Small intestine (tissue), 7 donors: ENCODE data around the gene PNO1. TPM values are rescaled to one million over a fixed set of nuclear protein-coding genes. Genes with fewer than 3 reads are reported as not detected.

Experiments used
- DNase-seq, 2 donors: peaks; one replicate each; pipeline versions ENCODE4 v3.0.0 to v3.0.0-alpha.2; 2013
- FAIRE-seq: peaks from 2 replicates; lab custom pipeline; 2012; peaks lifted over from hg19 to GRCh38; lab: Jason Lieb, UNC
- H3K27ac ChIP-seq, 3 donors: one replicate each; pipeline ENCODE4 v1.5.1; 2013; ENCODE audit warnings: low read length in 2 of 3, mild to moderate bottlenecking in 2 of 3, control low read depth in 1 of 3, inconsistent platforms in 1 of 3, low read depth in 1 of 3, moderate library complexity in 1 of 3
- H3K27me3 ChIP-seq, 3 donors: one replicate each; pipeline ENCODE4 v1.6.1; 2013; ENCODE audit warnings: low read length in 3 of 3, inconsistent platforms in 1 of 3; ENCODE audit not compliant: control insufficient read depth in 3 of 3, insufficient read depth in 3 of 3
- H3K36me3 ChIP-seq, 3 donors: one replicate each; pipeline ENCODE4 v1.6.1; 2013; ENCODE audit warnings: low read length in 3 of 3, inconsistent platforms in 1 of 3, low read depth in 1 of 3, mild to moderate bottlenecking in 1 of 3, moderate library complexity in 1 of 3; ENCODE audit not compliant: control insufficient read depth in 3 of 3, insufficient read depth in 2 of 3
- H3K4me1 ChIP-seq, 3 donors: one replicate each; pipeline ENCODE4 v1.6.1; 2013; ENCODE audit warnings: low read length in 2 of 3, inconsistent platforms in 1 of 3, low read depth in 1 of 3, mild to moderate bottlenecking in 1 of 3, moderate library complexity in 1 of 3; ENCODE audit not compliant: control insufficient read depth in 3 of 3, insufficient read depth in 2 of 3
- H3K4me3 ChIP-seq, 3 donors: one replicate each; pipeline ENCODE4 v1.5.1; 2013; ENCODE audit warnings: low read length in 3 of 3, control low read depth in 1 of 3, inconsistent platforms in 1 of 3, low read depth in 1 of 3, mild to moderate bottlenecking in 1 of 3, moderate library complexity in 1 of 3
- H3K9me3 ChIP-seq, 2 donors: one replicate each; pipeline ENCODE4 v1.6.1; 2013; ENCODE audit warnings: low read depth in 1 of 2, low read length in 1 of 2; ENCODE audit not compliant: control insufficient read depth in 2 of 2, insufficient read depth in 1 of 2
- WGBS, 3 donors: extraction: QIAGEN DNeasy Blood & Tissue Kit; methylation state at CpG; one replicate each; pipeline ENCODE4 v1.1.7; 2013; 5-methylcytosine and 5-hydroxymethylcytosine counted together
- polyA plus RNA-seq, 4 donors: library from polyadenylated mRNA; stranded (reverse) in 3 of 4; unstranded in 1 of 4; fragments of 200-250 nt in 3 of 4; fragments of 120-200 nt in 1 of 4; gene quantifications; one replicate each; pipeline versions ENCODE4 v1.2.1 to v1.2.3, GENCODE V29; 2013
- donor health status: healthy with polysubstance abuse.
- donor health status: control.
- donor health status: control.
- donor health status: Bipolar disorder and iron deficiency.
- donor health status: healthy.

Gene PNO1
- polyA plus RNA-seq, 4 donors, result 4.9 to 13.5 (median 9.2) TPM

- no peak for FAIRE-seq
- H3K4me3 ChIP-seq, result no peak overlapping the region
- H3K27me3 ChIP-seq, result no peaks in the 10 kb centered on the region
- WGBS, 3 donors, result 68 to 72% (median 70%) methylated on average over 7 of the region's 7 CpGs
- no peak overlapping the region for H3K27ac ChIP-seq
- peaks cover 7 to 19% (median 7%) of the 10 kb centered on the region in 3 donors for H3K36me3 ChIP-seq
- no peak for DNase-seq
- H3K4me1 ChIP-seq, result no peaks in the 10 kb centered on the region
- H3K9me3 ChIP-seq, result no peaks in the 10 kb centered on the region
Observed at GRCh38 chr2:68176657-68177056, 19.0 kb downstream of the PNO1 start.

- Histone ChIP-seq H3K27me3 (no peaks in the 10 kb centered on the region), H3K36me3 (peaks cover 7 to 18% (median 11%) of the 10 kb centered on the region in 3 donors), H3K9me3 (no peaks in the 10 kb centered on the region), H3K4me3 (no peak overlapping the region), H3K4me1 (no peaks in the 10 kb centered on the region), H3K27ac (no peak overlapping the region)
- 42 to 68% (median 44%) methylated on average over 2 of the region's 2 CpGs for WGBS, 3 donors
- no peak for FAIRE-seq
- DNase-seq, result no peak
Observed at GRCh38 chr2:68177541-68177940, 19.9 kb downstream of the PNO1 start.

- H3K9me3 ChIP-seq, result no peaks in the 10 kb centered on the region
- H3K36me3 ChIP-seq, result peaks cover 7 to 20% (median 13%) of the 10 kb centered on the region in 3 donors
- 97 to 99% (median 98%) methylated on average over 3 of the region's 3 CpGs for WGBS, 3 donors
- H3K27me3 ChIP-seq, result no peaks in the 10 kb centered on the region
- DNase-seq, result no peak
- H3K4me3 ChIP-seq, result no peak overlapping the region
- FAIRE-seq, result no peak
- no peak overlapping the region for H3K27ac ChIP-seq
- no peaks in the 10 kb centered on the region for H3K4me1 ChIP-seq
Observed at GRCh38 chr2:68178432-68178831, 20.7 kb downstream of the PNO1 start.

GRCh38 chr2:68178954-68179627 is 21.4 kb downstream of the PNO1 start:
- DNase-seq (no peak), FAIRE-seq (no peak)
- no peaks in the 10 kb centered on the region for H3K27me3 ChIP-seq
- no peak overlapping the region for H3K4me3 ChIP-seq
- H3K4me1 ChIP-seq, result no peaks in the 10 kb centered on the region
- H3K36me3 ChIP-seq, result peaks cover 7 to 20% (median 11%) of the 10 kb centered on the region in 3 donors
- no peaks in the 10 kb centered on the region for H3K9me3 ChIP-seq
- H3K27ac ChIP-seq, result no peak overlapping the region
- WGBS, 3 donors, result 70 to 90% (median 88%) methylated on average over 4 of the region's 4 CpGs

- 97 to 100% (median 98%) methylated on average over 1 of the region's 1 CpG for WGBS, 3 donors
- H3K36me3 ChIP-seq, result peaks cover 4 to 16% (median 11%) of the 10 kb centered on the region in 3 donors
- no peak for FAIRE-seq
Observed at GRCh38 chr2:68182902-68183301, 25.2 kb downstream of the PNO1 start.

GRCh38 chr2:68185541-68186164 is 28.0 kb downstream of the PNO1 start:
- 42 to 59% (median 53%) methylated on average over 5 of the region's 5 CpGs for WGBS, 3 donors
- Histone ChIP-seq H3K27ac (no peak overlapping the region), H3K4me3 (no peak overlapping the region), H3K36me3 (peaks cover 4 to 15% (median 8%) of the 10 kb centered on the region in 3 donors), H3K27me3 (no peaks in the 10 kb centered on the region), H3K4me1 (no peaks in the 10 kb centered on the region), H3K9me3 (no peaks in the 10 kb centered on the region)
- FAIRE-seq (no peak), DNase-seq (peak; percentile 26 to 62)

More at GRCh38 chr2:68182902-68183301, 25.2 kb downstream of the PNO1 start:
- H3K27ac ChIP-seq, result no peak overlapping the region
- H3K4me3 ChIP-seq, result no peak overlapping the region
- no peaks in the 10 kb centered on the region for H3K27me3 ChIP-seq
- no peaks in the 10 kb centered on the region for H3K4me1 ChIP-seq
- no peaks in the 10 kb centered on the region for H3K9me3 ChIP-seq
- DNase-seq, result no peak

GRCh38 chr2:68187329-68187728 is 29.6 kb downstream of the PNO1 start:
- H3K36me3 ChIP-seq, result peaks cover 0 to 11% (median 2%) of the 10 kb centered on the region in 3 donors
- peaks cover 0 to 4% (median 3%) of the 10 kb centered on the region in 3 donors for H3K4me1 ChIP-seq
- no peaks in the 10 kb centered on the region for H3K9me3 ChIP-seq
- no peak overlapping the region for H3K27ac ChIP-seq
- no peak overlapping the region for H3K4me3 ChIP-seq
- 26 to 36% (median 30%) methylated on average over 1 of the region's 1 CpG for WGBS, 3 donors
- FAIRE-seq (no peak), DNase-seq (no peak)
- no peaks in the 10 kb centered on the region for H3K27me3 ChIP-seq

GRCh38 chr2:68188831-68189230 is 31.1 kb downstream of the PNO1 start:
- Histone ChIP-seq H3K9me3 (no peaks in the 10 kb centered on the region), H3K36me3 (peaks cover 0 to 7% (median 0%) of the 10 kb centered on the region in 3 donors), H3K4me1 (peaks cover 0 to 11% (median 6%) of the 10 kb centered on the region in 3 donors), H3K27ac (no peak overlapping the region), H3K4me3 (no peak overlapping the region), H3K27me3 (no peaks in the 10 kb centered on the region)
- DNase-seq (peak in 1 of 2 donors; percentile 40), FAIRE-seq (no peak)
- WGBS, 3 donors, result 12 to 46% (median 27%) methylated on average over 5 of the region's 5 CpGs
